Tibial artery (tissue), 4 donors: Measurements from ENCODE around the gene IL1B.

Experiments used
- DNase-seq, 2 donors: peaks; one replicate each; pipeline ENCODE4 v3.0.0-alpha.2; 2019
- H3K27ac ChIP-seq, 2 donors: fragments of 200-600 bp; sonication (generic) in 1 of 2; 1 replicate in 1 of 2; 2 replicates in 1 of 2; pipeline ENCODE4 v1.5.1; 2018 to 2019; ENCODE audit warnings: mild to moderate bottlenecking in 1 of 2
- H3K27me3 ChIP-seq, 2 donors: fragments of 200-600 bp; sonication (generic) in 1 of 2; one replicate each; pipeline versions ENCODE4 v1.5.1 to v1.6.0; 2016 to 2019
- H3K36me3 ChIP-seq, 3 donors: fragments of 200-600 bp; sonication (generic) in 2 of 3; one replicate each; pipeline ENCODE4 v1.5.1; 2016 to 2019; ENCODE audit warnings: mild to moderate bottlenecking in 2 of 3
- H3K4me1 ChIP-seq, 4 donors: fragments of 200-600 bp; sonication (generic) in 2 of 4; 1 replicate in 3 of 4; 2 replicates in 1 of 4; pipeline ENCODE4 v1.5.1; 2016 to 2019
- H3K4me3 ChIP-seq, 2 donors: fragments of 200-600 bp; sonication (generic) in 1 of 2; 1 replicate in 1 of 2; 2 replicates in 1 of 2; pipeline ENCODE4 v1.5.1; 2018 to 2019; ENCODE audit warnings: mild to moderate bottlenecking in 2 of 2
- H3K9me3 ChIP-seq, 3 donors: fragments of 200-600 bp; sonication (generic) in 1 of 3; one replicate each; pipeline ENCODE4 v1.5.1; 2016 to 2019
- CTCF ChIP-seq, 2 experiments: fragments of 200-600 bp in 1 of 2; fragments of 450-650 bp in 1 of 2; IDR thresholded peaks; one replicate each; pipeline ENCODE4 v1.5.1; 2017 to 2019; ENCODE audit warnings: antibody characterized with exemption in 2 of 2, mild to moderate bottlenecking in 1 of 2, moderate library complexity in 1 of 2
- intact Hi-C: fragments of 100-400 bp; cut with DNase I; formaldehyde crosslinking; loops from one replicate; pipeline ENCODE4 v1.15.0; 2023; ENCODE audit warnings: low total_unique reads

The IL1B gene

GRCh38 chr2:112836695-112837117 is at the start of gene IL1B:
IL1B (minus strand) TSS chr2:112836779; CDS start chr2:112836229, 550 bp downstream.
- no peak for TF ChIP-seq CTCF (IDR thresholded peaks at IDR 0.05)
- no peak within 1 kb of the TSS for H3K4me3 ChIP-seq
- intact Hi-C loops = no loop called here
- H3K27me3 ChIP-seq = no peaks in the 10 kb centered on the region
- H3K27ac ChIP-seq = no peak within 1 kb of the TSS
- no peak for DNase-seq
- no peaks in the 10 kb centered on the region for H3K9me3 ChIP-seq
- H3K36me3 ChIP-seq = no peaks in the 10 kb centered on the region
- H3K4me1 ChIP-seq = no peaks in the 10 kb centered on the region

DNA sequence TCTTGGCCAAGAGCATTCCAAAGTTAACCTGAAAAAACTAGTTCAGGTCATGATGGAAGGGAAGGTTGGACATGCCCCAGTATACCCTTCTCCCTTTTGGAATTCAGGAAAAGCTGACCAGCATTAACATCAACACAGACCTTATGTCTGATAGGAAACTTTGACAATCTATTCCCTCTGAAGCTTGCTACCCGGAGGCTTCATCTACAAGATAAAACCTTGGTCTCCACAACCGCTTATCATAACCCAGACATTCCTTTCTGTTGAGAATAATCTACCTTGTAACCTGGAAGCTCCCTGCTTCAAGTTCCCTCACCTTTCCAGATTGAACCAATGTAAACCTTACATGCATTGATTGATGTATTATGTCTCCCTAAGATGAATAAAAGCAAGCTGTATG is 49.7 kb upstream of the IL1B start:
- H3K4me3 ChIP-seq = no peak overlapping the region
- H3K36me3 ChIP-seq = no peaks in the 10 kb centered on the region
- intact Hi-C loops = no loop called here
- H3K4me1 ChIP-seq = no peaks in the 10 kb centered on the region
- H3K27ac ChIP-seq = no peak overlapping the region
- H3K27me3 ChIP-seq = no peaks in the 10 kb centered on the region
- DNase-seq = no peak
- H3K9me3 ChIP-seq = no peaks in the 10 kb centered on the region
- no peak for TF ChIP-seq CTCF (IDR thresholded peaks at IDR 0.05)

DNA sequence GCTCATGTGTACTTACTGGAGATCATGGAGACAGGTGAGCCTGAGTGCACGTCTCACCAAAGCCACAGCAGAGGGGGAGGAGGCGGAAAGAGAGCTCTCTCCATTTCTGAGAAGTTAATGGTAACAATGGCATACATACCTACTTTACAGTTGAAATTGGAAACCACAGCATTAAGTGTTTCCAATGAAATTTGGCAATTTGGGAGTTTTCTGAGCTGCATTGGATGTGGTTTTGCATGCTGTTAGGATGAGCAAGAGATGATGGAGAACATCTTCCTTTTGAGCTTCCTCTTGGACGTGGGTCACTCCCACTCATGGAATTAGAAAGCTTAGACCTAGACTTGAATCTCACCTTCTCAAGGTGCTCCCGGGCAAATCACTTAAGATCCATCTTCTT is 48.9 kb upstream of the IL1B start:
- no peaks in the 10 kb centered on the region for H3K9me3 ChIP-seq
- TF ChIP-seq CTCF (IDR thresholded peaks at IDR 0.05) = no peak
- DNase-seq = no peak
- intact Hi-C loops = no loop called here
- no peak overlapping the region for H3K27ac ChIP-seq
- H3K27me3 ChIP-seq = no peaks in the 10 kb centered on the region
- no peak overlapping the region for H3K4me3 ChIP-seq
- no peaks in the 10 kb centered on the region for H3K36me3 ChIP-seq
- no peaks in the 10 kb centered on the region for H3K4me1 ChIP-seq

- no peaks in the 10 kb centered on the region for H3K36me3 ChIP-seq
- no peaks in the 10 kb centered on the region for H3K27me3 ChIP-seq
- no peaks in the 10 kb centered on the region for H3K4me1 ChIP-seq
- intact Hi-C loops = no loop called here
- no peaks in the 10 kb centered on the region for H3K9me3 ChIP-seq
- peak; percentile 31 to 33 for TF ChIP-seq CTCF (IDR thresholded peaks at IDR 0.05)
- no peak overlapping the region for H3K4me3 ChIP-seq
- H3K27ac ChIP-seq = no peak overlapping the region
- DNase-seq = no peak
These were observed 48.4 kb upstream of the IL1B start for GRCh38 chr2:112884869-112885505.

DNA sequence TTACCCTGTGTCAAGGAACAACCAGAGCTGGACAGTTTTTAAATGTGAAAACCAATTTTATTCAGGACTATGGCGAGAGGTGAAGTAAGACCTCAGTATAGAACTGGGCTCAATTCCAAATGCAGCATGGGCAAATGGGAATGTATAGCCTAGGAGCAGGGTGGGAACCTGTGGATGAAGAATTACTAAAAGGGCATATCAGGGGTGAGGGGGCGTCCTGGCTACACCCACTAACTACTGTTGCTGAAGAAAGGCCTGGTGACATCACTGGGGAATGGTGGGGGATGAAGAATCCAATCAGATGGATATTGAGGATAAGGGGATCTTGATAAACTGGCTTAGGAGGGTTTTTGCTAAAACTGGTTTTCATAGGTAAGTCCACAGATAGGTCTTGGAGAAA is 47.1 kb upstream of the IL1B start:
- TF ChIP-seq CTCF (IDR thresholded peaks at IDR 0.05) = no peak
- no peaks in the 10 kb centered on the region for H3K36me3 ChIP-seq
- H3K4me1 ChIP-seq = no peaks in the 10 kb centered on the region
- no peaks in the 10 kb centered on the region for H3K9me3 ChIP-seq
- peaks cover 0 to 6% of the 10 kb centered on the region in 2 donors for H3K27me3 ChIP-seq
- intact Hi-C loops = no loop called here
- no peak overlapping the region for H3K4me3 ChIP-seq
- no peak overlapping the region for H3K27ac ChIP-seq
- no peak for DNase-seq
